ENCODE data around the gene RAD51B.

DNA sequence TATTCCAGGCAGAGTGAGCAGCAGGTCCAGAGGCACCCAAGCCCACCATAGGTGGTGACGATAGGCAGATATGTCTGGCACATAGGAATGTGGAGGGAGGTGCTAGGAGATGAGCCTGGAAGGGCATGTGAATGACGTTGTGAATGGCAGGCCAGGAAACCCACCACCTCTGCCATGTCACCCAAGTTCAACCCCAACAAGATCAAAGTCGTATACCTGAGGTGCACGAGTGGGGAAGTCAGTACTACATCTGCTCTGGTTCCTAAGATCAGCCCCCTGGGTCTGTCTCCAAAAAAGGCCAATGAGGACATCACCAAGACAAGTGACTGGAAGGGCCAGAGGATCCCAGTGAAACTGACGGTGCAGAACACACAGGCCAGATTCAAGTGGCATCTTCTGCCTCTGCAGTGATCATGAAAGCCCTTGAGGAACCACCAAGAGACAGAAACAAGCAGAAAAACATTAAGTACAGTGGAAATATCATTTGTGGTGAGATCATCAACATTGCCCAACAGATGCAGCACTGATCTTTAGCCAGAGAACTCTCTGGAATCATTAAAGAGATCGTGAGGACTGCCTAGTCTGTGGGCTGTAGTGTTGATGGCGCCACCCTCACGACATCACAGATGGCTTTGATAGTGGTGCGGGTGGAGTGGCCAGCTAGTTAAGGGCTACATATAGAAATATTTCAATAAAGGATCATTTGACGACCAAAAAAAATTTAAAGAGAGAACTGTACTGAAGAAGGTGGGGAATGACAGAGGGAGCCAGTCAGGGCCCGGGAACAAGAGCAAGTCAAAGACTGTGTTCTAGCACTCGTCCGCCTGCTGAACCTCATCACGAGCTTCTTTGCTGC, 873.6 kb downstream of the RAD51B start:
- TF ChIP-seq, protein P1, sequence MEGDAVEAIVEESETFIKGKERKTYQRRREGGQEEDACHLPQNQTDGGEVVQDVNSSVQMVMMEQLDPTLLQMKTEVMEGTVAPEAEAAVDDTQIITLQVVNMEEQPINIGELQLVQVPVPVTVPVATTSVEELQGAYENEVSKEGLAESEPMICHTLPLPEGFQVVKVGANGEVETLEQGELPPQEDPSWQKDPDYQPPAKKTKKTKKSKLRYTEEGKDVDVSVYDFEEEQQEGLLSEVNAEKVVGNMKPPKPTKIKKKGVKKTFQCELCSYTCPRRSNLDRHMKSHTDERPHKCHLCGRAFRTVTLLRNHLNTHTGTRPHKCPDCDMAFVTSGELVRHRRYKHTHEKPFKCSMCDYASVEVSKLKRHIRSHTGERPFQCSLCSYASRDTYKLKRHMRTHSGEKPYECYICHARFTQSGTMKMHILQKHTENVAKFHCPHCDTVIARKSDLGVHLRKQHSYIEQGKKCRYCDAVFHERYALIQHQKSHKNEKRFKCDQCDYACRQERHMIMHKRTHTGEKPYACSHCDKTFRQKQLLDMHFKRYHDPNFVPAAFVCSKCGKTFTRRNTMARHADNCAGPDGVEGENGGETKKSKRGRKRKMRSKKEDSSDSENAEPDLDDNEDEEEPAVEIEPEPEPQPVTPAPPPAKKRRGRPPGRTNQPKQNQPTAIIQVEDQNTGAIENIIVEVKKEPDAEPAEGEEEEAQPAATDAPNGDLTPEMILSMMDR (IDR thresholded peaks at IDR 0.05): no peak
- TF ChIP-seq POLR2A (IDR thresholded peaks at IDR 0.05): no peak

All from vagina (tissue), 2 donors.